ENCODE data around the gene TMEM17. TPM values are rescaled to one million over a fixed set of nuclear protein-coding genes. Genes with fewer than 3 reads are reported as not detected.

The TMEM17 gene
- total and polyA plus RNA-seq, 2 of the 13 experiments (the other 11 are each of a cell fraction or from before 2014, with no cell fraction given) = 0.22 to 0.50 TPM

DNA sequence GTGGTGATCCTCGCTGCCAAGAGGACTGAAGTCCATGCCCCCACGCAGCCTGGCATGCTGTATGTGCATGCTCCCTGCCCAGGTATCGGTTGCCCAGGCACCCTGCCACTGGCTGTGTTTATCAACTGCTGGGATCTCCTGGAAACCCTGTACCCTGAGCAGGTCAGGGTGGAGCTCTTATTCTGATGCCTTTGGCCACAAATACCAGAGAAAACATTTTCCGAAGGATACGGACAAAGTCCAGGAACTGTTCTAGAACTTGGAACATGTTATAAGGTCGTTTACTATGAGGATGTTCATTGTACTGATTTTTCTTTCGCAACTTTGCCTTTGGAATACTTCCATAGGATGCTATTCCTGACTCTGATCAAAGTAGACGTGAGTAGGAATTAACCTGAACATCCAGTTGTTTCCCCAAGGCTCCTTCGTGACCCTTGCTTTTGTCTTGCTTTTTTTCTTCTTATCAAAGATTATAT, 55.2 kb downstream of the TMEM17 start (continued):
- TF ChIP-seq ZNF75D (CRISPR knock-in tag; IDR thresholded peaks at IDR 0.05; ENCODE audit: borderline replicate concordance) (no peak), ZNF644 (CRISPR knock-in tag; IDR thresholded peaks at IDR 0.05; ENCODE audit: low read depth) (peak; percentile 39; the same call in 1 of the 2 replicates), RBFOX2 (IDR thresholded peaks at IDR 0.05; ENCODE audit: low read depth, low read length) (no peak), MED1 (CRISPR knock-in tag; IDR thresholded peaks at IDR 0.05) (peak; percentile 72), JARID2 (CRISPR knock-in tag; IDR thresholded peaks at IDR 0.05; ENCODE audit: insufficient replicate concordance) (no peak), SMARCC2 (IDR thresholded peaks at IDR 0.05) (no peak), ZNF570 (CRISPR knock-in tag; IDR thresholded peaks at IDR 0.05; ENCODE audit: borderline replicate concordance) (no peak), GATAD2A (CRISPR knock-in tag; IDR thresholded peaks at IDR 0.05) (peak; percentile 82), ZNF446 (CRISPR knock-in tag; IDR thresholded peaks at IDR 0.05) (no peak), NFE2L2 (IDR thresholded peaks at IDR 0.05; ENCODE audit: low read length) (no peak), THRA (CRISPR knock-in tag; IDR thresholded peaks at IDR 0.05; ENCODE audit: borderline replicate concordance) (no peak; the same call in 1 of the 2 replicates), HOXA7 (CRISPR knock-in tag; IDR thresholded peaks at IDR 0.05) (no peak), NAIF1 (CRISPR knock-in tag; IDR thresholded peaks at IDR 0.05; ENCODE audit: borderline replicate concordance) (peak; percentile 58; the same call in 1 of the 2 replicates), HNF4A (CRISPR knock-in tag; IDR thresholded peaks at IDR 0.05) (peak; percentile 86), NCOR1 (IDR thresholded peaks at IDR 0.05; ENCODE audit: borderline replicate concordance, low read length) (peak; percentile 75; the same call in 1 of the 2 replicates), ZNF274 (CRISPR knock-in tag; IDR thresholded peaks at IDR 0.05) (no peak), STAG1 (CRISPR knock-in tag; IDR thresholded peaks at IDR 0.05) (peak; percentile 21; the same call in 1 of the 2 replicates), PAF1 (CRISPR knock-in tag; IDR thresholded peaks at IDR 0.05) (no peak), FOXO1 (CRISPR knock-in tag; IDR thresholded peaks at IDR 0.05) (peak; percentile 79)
- TF ChIP-seq, protein P1, sequence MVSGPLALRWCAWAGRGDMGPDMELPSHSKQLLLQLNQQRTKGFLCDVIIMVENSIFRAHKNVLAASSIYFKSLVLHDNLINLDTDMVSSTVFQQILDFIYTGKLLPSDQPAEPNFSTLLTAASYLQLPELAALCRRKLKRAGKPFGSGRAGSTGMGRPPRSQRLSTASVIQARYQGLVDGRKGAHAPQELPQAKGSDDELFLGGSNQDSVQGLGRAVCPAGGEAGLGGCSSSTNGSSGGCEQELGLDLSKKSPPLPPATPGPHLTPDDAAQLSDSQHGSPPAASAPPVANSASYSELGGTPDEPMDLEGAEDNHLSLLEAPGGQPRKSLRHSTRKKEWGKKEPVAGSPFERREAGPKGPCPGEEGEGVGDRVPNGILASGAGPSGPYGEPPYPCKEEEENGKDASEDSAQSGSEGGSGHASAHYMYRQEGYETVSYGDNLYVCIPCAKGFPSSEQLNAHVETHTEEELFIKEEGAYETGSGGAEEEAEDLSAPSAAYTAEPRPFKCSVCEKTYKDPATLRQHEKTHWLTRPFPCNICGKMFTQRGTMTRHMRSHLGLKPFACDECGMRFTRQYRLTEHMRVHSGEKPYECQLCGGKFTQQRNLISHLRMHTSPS (CRISPR knock-in tag; IDR thresholded peaks at IDR 0.05; ENCODE audit: low read depth) = peak; percentile 98
- TF ChIP-seq, protein P2, sequence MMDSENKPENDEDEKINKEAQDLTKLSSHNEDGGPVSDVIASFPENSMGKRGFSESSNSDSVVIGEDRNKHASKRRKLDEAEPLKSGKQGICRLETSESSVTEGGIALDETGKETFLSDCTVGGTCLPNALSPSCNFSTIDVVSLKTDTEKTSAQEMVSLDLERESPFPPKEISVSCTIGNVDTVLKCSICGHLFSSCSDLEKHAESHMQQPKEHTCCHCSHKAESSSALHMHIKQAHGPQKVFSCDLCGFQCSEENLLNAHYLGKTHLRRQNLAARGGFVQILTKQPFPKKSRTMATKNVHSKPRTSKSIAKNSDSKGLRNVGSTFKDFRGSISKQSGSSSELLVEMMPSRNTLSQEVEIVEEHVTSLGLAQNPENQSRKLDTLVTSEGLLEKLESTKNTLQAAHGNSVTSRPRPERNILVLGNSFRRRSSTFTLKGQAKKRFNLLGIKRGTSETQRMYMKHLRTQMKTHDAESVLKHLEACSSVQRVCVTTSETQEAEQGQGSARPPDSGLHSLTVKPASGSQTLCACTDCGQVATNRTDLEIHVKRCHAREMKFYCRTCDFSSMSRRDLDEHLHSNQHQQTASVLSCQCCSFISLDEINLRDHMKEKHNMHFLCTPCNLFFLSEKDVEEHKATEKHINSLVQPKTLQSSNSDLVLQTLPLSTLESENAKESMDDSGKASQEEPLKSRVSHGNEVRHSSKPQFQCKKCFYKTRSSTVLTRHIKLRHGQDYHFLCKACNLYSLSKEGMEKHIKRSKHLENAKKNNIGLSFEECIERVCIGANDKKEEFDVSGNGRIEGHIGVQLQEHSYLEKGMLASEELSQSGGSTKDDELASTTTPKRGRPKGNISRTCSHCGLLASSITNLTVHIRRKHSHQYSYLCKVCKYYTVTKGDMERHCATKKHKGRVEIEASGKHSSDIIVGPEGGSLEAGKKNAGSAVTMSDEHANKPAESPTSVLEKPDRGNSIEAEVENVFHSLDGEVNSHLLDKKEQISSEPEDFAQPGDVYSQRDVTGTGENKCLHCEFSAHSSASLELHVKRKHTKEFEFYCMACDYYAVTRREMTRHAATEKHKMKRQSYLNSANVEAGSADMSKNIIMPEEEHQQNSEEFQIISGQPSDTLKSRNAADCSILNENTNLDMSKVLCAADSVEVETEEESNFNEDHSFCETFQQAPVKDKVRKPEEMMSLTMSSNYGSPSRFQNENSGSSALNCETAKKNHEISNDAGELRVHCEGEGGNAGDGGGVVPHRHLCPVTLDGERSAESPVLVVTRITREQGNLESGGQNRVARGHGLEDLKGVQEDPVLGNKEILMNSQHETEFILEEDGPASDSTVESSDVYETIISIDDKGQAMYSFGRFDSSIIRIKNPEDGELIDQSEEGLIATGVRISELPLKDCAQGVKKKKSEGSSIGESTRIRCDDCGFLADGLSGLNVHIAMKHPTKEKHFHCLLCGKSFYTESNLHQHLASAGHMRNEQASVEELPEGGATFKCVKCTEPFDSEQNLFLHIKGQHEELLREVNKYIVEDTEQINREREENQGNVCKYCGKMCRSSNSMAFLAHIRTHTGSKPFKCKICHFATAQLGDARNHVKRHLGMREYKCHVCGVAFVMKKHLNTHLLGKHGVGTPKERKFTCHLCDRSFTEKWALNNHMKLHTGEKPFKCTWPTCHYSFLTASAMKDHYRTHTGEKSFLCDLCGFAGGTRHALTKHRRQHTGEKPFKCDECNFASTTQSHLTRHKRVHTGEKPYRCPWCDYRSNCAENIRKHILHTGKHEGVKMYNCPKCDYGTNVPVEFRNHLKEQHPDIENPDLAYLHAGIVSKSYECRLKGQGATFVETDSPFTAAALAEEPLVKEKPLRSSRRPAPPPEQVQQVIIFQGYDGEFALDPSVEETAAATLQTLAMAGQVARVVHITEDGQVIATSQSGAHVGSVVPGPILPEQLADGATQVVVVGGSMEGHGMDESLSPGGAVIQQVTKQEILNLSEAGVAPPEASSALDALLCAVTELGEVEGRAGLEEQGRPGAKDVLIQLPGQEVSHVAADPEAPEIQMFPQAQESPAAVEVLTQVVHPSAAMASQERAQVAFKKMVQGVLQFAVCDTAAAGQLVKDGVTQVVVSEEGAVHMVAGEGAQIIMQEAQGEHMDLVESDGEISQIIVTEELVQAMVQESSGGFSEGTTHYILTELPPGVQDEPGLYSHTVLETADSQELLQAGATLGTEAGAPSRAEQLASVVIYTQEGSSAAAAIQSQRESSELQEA (CRISPR knock-in tag; IDR thresholded peaks at IDR 0.05; ENCODE audit: not compliant biosample characterization) = no peak
